Neural progenitor cell (in vitro differentiated cells): ENCODE data around the gene PCARE.

Experiments
- CTCF ChIP-seq: fragments of 200-600 bp; sonication (generic); IDR thresholded peaks from 2 replicates; pipeline ENCODE4 v1.5.1; 2017; ENCODE audit warnings: antibody characterized with exemption, mild to moderate bottlenecking
- EZH2 ChIP-seq: fragments of 200-600 bp; sonication (generic); IDR thresholded peaks from 2 replicates; pipeline ENCODE4 v1.6.1; 2017; ENCODE audit warnings: antibody characterized with exemption, mild to moderate bottlenecking, moderate library complexity

- TF ChIP-seq CTCF (no peak), EZH2 (no peak)
Observed at GRCh38 chr2:29013057-29013780, 61.1 kb downstream of the PCARE start.
